HG02763 (cell line): ENCODE results near the gene PCDHAC1.
"Not testable (repeated sequence)": the region's sequence is repeated elsewhere in the genome, so short reads cannot be mapped to it uniquely, and the experiment has no call there.

Experiments
- ATAC-seq: cut with Tn5 transposase; IDR thresholded peaks from one replicate; pipeline ENCODE4 v1.9.1; 2021; ENCODE audit warnings: mild to moderate bottlenecking, moderate library complexity; ENCODE audit not compliant: unreplicated experiment

Gene PCDHAC1

GRCh38 chr5:140925806-140926442 lies at the start of gene PCDHAC1:
PCDHAC1 (plus strand) TSS chr5:140926299; CDS start chr5:140926893, 594 bp downstream.
- ATAC-seq: no peak

GRCh38 chr5:140876541-140877261 lies 49.4 kb upstream of the PCDHAC1 start:
- not testable (repeated sequence) for ATAC-seq

GRCh38 chr5:140877262-140877581 lies 48.9 kb upstream of the PCDHAC1 start:
- no peak for ATAC-seq

- ATAC-seq: no peak
These were observed 44.1 kb upstream of the PCDHAC1 start, which contains the start of gene PCDHA13 for GRCh38 chr5:140881889-140882590. PCDHA13 (plus strand) TSS chr5:140882124; CDS start chr5:140882269, 145 bp downstream.

GRCh38 chr5:140882591-140882899 lies 43.6 kb upstream of the PCDHAC1 start:
- ATAC-seq: no peak

- ATAC-seq: no peak
These were observed 42.7 kb upstream of the PCDHAC1 start for GRCh38 chr5:140883373-140883772.

- ATAC-seq: no peak
These were observed 42.0 kb upstream of the PCDHAC1 start for GRCh38 chr5:140883927-140884697.

- no peak for ATAC-seq
These were observed 9.8 kb upstream of the PCDHAC1 start for GRCh38 chr5:140916325-140916724.

- no peak for ATAC-seq
These were observed 2.5 kb upstream of the PCDHAC1 start for GRCh38 chr5:140923601-140924000.

GRCh38 chr5:140926443-140927227 lies 536 bp downstream of the PCDHAC1 start:
- ATAC-seq: no peak

- no peak for ATAC-seq
These were observed 1.1 kb downstream of the PCDHAC1 start for GRCh38 chr5:140927228-140927573.

- no peak for ATAC-seq
These were observed 9.0 kb downstream of the PCDHAC1 start for GRCh38 chr5:140934964-140935606.

- no peak for ATAC-seq
These were observed 20.5 kb downstream of the PCDHAC1 start for GRCh38 chr5:140946578-140946977.

GRCh38 chr5:140951636-140952035 lies 25.5 kb downstream of the PCDHAC1 start:
- no peak for ATAC-seq

- ATAC-seq: no peak
These were observed 27.1 kb downstream of the PCDHAC1 start for GRCh38 chr5:140953234-140953633.

- no peak for ATAC-seq
These were observed 36.1 kb downstream of the PCDHAC1 start for GRCh38 chr5:140962190-140962589.

- no peak for ATAC-seq
These were observed 38.3 kb downstream of the PCDHAC1 start for GRCh38 chr5:140964356-140964755.

- ATAC-seq: no peak
These were observed 39.8 kb downstream of the PCDHAC1 start for GRCh38 chr5:140965905-140966292.

GRCh38 chr5:140966293-140967225 lies 40.5 kb downstream of the PCDHAC1 start, which contains the start of gene PCDHAC2:
PCDHAC2 (plus strand) TSS chr5:140966476; CDS start chr5:140966767, 291 bp downstream.
- ATAC-seq: no peak
